CD8-positive, alpha-beta memory T cell (primary cell): ENCODE measurements around the gene BCCIP. TPM values are rescaled to one million over a fixed set of nuclear protein-coding genes. Genes with fewer than 3 reads are reported as not detected.

ENCODE experiments used
- CTCF ChIA-PET: fragments of 350-600 bp; sonication (Branson Sonifier 250); formaldehyde crosslinking; loops from one replicate; lab custom pipeline; 2021; ENCODE audit warnings: antibody characterized with exemption; lab: Charles Lee
- POLR2A ChIA-PET: fragments of 350-600 bp; sonication (Branson Sonifier 250); formaldehyde crosslinking; loops from one replicate; lab custom pipeline; 2021; ENCODE audit warnings: antibody characterized with exemption; lab: Charles Lee
- DNase-seq, 5 donors: peaks; one replicate each; pipeline versions ENCODE4 v3.0.0 to v3.0.0-alpha.2; 2020 to 2022; ENCODE audit warnings: mixed read lengths in 1 of 5
- H3K27ac ChIP-seq: one replicate; pipeline ENCODE4 v1.7.0; 2013; ENCODE audit warnings: low read depth, mild to moderate bottlenecking, low read length, moderate library complexity
- H3K27me3 ChIP-seq: 2 replicates; pipeline ENCODE4 v1.7.0; 2013; ENCODE audit warnings: low read length, mild to moderate bottlenecking; ENCODE audit not compliant: insufficient read depth, poor library complexity, severe bottlenecking
- H3K36me3 ChIP-seq: 2 replicates; pipeline ENCODE4 v1.7.0; 2013; ENCODE audit warnings: mild to moderate bottlenecking, low read length, moderate library complexity; ENCODE audit not compliant: insufficient read depth
- H3K4me1 ChIP-seq: 2 replicates; pipeline ENCODE4 v1.7.0; 2013; ENCODE audit warnings: mild to moderate bottlenecking, low read length, moderate library complexity; ENCODE audit not compliant: insufficient read depth
- H3K4me3 ChIP-seq: 2 replicates; pipeline ENCODE4 v1.7.0; 2013; ENCODE audit warnings: mild to moderate bottlenecking, low read length
- H3K9me3 ChIP-seq: 2 replicates; pipeline ENCODE4 v1.7.0; 2013; ENCODE audit warnings: mild to moderate bottlenecking, low read length
- H3K27ac Mint-ChIP-seq, 8 donors: one replicate each; pipeline ENCODE4 v1.8.0; 2020 to 2021; ENCODE audit warnings: mixed read lengths in 8 of 8, mild to moderate bottlenecking in 6 of 8, inconsistent platforms in 3 of 8, moderate library complexity in 3 of 8
- H3K27me3 Mint-ChIP-seq, 2 donors: one replicate each; pipeline ENCODE4 v1.8.0; 2020 to 2021; ENCODE audit warnings: mixed read lengths in 2 of 2, mild to moderate bottlenecking in 1 of 2, moderate library complexity in 1 of 2
- H3K36me3 Mint-ChIP-seq, 3 donors: one replicate each; pipeline ENCODE4 v1.8.0; 2020 to 2021; ENCODE audit warnings: mixed read lengths in 3 of 3, inconsistent platforms in 1 of 3, mild to moderate bottlenecking in 1 of 3
- H3K4me1 Mint-ChIP-seq, 3 donors: one replicate each; pipeline ENCODE4 v1.8.0; 2020 to 2021; ENCODE audit warnings: mixed read lengths in 3 of 3, inconsistent platforms in 1 of 3, mild to moderate bottlenecking in 1 of 3
- H3K4me3 Mint-ChIP-seq, 7 donors: one replicate each; pipeline ENCODE4 v1.8.0; 2020 to 2021; ENCODE audit warnings: mixed read lengths in 7 of 7, mild to moderate bottlenecking in 6 of 7, moderate library complexity in 4 of 7, inconsistent platforms in 2 of 7
- H3K9me3 Mint-ChIP-seq, 5 donors: one replicate each; pipeline ENCODE4 v1.8.0; 2020 to 2022; ENCODE audit warnings: mixed read lengths in 5 of 5, mild to moderate bottlenecking in 3 of 5, moderate library complexity in 2 of 5, inconsistent platforms in 1 of 5
- polyA plus RNA-seq: library from polyadenylated mRNA; unstranded; fragments of 300-500 nt; fragmentation: Illumina TruSeq; gene quantifications from one replicate; pipeline ENCODE4 v1.2.3, GENCODE V29; 2021
- total RNA-seq, 2 experiments: library from RNA; stranded (reverse); gene quantifications; one replicate each; pipeline ENCODE4 v1.2.3, GENCODE V29; 2021

Gene BCCIP
- total and polyA plus RNA-seq, 3 experiments from 2014 or later = 84.4 to 130 (median 129) TPM

DNA sequence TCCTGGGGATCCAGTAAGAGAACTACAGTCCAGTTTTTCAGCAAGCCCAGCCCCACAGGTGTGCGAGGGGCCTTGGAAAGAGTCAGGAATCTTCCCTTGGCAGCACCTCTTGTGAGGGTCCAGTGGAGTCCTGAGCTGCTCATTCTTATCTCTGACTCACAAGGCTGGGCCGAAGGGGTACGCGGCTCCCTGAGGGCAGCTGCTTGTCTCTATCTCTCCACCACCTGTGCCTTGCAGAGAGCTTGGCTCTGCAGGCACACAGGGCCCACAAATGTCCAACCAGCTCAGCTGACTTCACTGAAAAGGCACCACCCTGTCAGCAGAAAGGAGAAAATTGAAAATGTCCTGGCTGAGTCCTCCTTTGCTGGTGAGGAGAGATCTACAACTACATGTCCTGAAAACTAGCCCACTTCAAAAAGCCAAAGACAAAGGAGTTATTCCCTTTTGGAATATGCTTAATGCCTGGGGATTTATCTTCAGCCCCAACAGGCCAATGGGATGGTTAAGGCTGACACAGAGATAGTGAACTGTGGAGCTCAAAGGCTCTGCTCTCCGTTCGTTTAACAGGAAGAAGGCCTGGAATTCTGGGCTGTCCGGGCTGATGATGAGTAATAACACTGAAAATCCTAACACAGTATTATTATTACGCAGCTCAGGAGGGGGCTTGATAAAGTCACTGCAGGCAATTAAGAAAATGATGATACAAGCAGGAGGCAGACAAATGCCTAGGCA lies 23.7 kb upstream of the BCCIP start:
- POLR2A ChIA-PET = no interaction called here
- no peak for DNase-seq
- Mint-ChIP-seq H3K36me3 (peaks cover 0 to 79% (median 13%) of the 10 kb centered on the region in 3 donors), H3K4me1 (no peaks in the 10 kb centered on the region), H3K9me3 (no peaks in the 10 kb centered on the region), H3K27me3 (peaks cover 0 to 1% of the 10 kb centered on the region in 2 donors), H3K27ac (peak overlapping the region in 2 of 8 donors; percentile 17 to 27), H3K4me3 (no peak overlapping the region)
- Histone ChIP-seq H3K36me3 (peaks cover 11% of the 10 kb centered on the region), H3K27ac (no peak overlapping the region), H3K27me3 (no peaks in the 10 kb centered on the region), H3K9me3 (no peaks in the 10 kb centered on the region), H3K4me3 (no peak overlapping the region), H3K4me1 (no peaks in the 10 kb centered on the region)
- CTCF ChIA-PET = no interaction called here

DNA sequence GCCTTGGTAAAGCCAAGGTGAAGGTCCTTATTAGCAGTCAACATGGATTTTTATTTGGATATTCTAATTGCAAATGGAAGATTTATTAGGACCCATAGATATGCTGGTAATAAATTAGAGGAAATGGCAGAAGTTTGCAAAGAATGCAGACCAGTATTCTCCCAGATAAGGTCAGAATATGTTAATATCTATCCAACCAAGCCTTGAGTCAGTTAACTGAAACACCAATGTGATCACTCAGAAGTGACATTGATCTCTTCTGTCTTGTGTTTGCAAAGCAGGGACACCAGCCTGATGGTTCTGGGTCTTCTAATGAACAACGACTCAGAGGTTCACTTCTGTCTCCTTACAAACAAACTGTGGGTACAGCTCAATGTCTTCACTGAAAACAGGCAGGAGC lies 21.8 kb upstream of the BCCIP start:
- ChIA-PET POLR2A (no interaction called here), CTCF (no interaction called here)
- no peak for DNase-seq
- Mint-ChIP-seq H3K27ac (peak overlapping the region in 1 of 8 donors; percentile 27), H3K9me3 (no peaks in the 10 kb centered on the region), H3K4me1 (no peaks in the 10 kb centered on the region), H3K27me3 (peaks cover 0 to 1% of the 10 kb centered on the region in 2 donors), H3K4me3 (no peak overlapping the region), H3K36me3 (peaks cover 0 to 83% (median 21%) of the 10 kb centered on the region in 3 donors)
- Histone ChIP-seq H3K4me1 (no peaks in the 10 kb centered on the region), H3K36me3 (peaks cover 13% of the 10 kb centered on the region), H3K4me3 (no peak overlapping the region), H3K9me3 (no peaks in the 10 kb centered on the region), H3K27ac (no peak overlapping the region), H3K27me3 (no peaks in the 10 kb centered on the region)

DNA sequence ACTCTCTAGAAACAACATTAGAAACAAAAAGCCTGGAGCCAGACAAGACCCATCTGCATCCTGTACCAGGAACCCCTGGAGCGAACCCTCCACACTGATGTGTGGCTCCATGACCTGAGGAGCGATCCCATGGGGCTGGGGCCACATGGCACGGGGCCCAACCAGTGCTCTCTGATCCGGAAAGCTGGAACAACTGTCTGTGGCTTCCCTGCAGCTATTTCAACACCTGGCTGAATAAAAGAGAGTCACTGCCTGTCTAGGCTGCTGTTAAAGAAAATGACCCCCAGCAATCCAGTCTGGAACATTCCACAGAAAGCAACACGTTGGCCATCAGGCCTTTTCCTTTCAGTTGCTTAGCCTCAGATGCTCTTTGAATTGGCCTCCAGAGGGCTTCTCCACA lies 21.2 kb upstream of the BCCIP start:
- H3K4me3 Mint-ChIP-seq = no peak overlapping the region
- POLR2A ChIA-PET = no interaction called here

DNA sequence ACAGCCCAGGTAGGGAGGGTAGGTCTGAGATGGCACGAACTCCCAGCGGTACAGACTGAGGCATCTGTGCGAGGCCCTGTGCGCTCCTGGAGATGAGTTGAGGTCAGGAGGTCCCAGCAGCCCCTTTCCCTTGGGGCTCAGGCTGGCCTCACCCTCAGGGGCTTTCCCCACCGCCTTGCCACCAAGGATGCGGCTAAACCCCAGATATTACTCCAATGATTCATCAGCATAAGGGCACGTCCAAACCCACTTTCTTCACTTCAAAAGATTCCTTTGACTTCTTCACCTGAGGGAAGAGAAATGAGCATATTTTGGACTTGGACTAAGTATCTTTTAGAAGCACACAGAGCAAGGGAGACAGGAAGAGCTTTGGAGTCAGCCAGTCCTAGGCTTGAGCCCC lies 20.6 kb upstream of the BCCIP start:
- Histone ChIP-seq H3K4me3 (no peak overlapping the region), H3K27ac (no peak overlapping the region), H3K36me3 (peaks cover 13% of the 10 kb centered on the region), H3K9me3 (no peaks in the 10 kb centered on the region), H3K4me1 (no peaks in the 10 kb centered on the region), H3K27me3 (no peaks in the 10 kb centered on the region)
- Mint-ChIP-seq H3K36me3 (peaks cover 0 to 85% (median 16%) of the 10 kb centered on the region in 3 donors), H3K27ac (peak overlapping the region in 1 of 8 donors; percentile 73), H3K4me3 (no peak overlapping the region), H3K4me1 (peaks cover 0 to 4% (median 4%) of the 10 kb centered on the region in 3 donors), H3K27me3 (peaks cover 0 to 1% of the 10 kb centered on the region in 2 donors), H3K9me3 (no peaks in the 10 kb centered on the region)
- CTCF ChIA-PET = no interaction called here
- DNase-seq = no peak
- POLR2A ChIA-PET = no interaction called here

More for the DNA sequence above, 21.2 kb upstream of the BCCIP start:
- H3K27ac Mint-ChIP-seq = no peak overlapping the region
- Histone ChIP-seq H3K27ac (no peak overlapping the region), H3K36me3 (peaks cover 13% of the 10 kb centered on the region), H3K27me3 (no peaks in the 10 kb centered on the region), H3K4me1 (no peaks in the 10 kb centered on the region), H3K9me3 (no peaks in the 10 kb centered on the region), H3K4me3 (no peak overlapping the region)
- H3K27me3 Mint-ChIP-seq = peaks cover 0 to 1% of the 10 kb centered on the region in 2 donors
- H3K4me1 Mint-ChIP-seq = no peaks in the 10 kb centered on the region
- no peak for DNase-seq
- no peaks in the 10 kb centered on the region for H3K9me3 Mint-ChIP-seq
- peaks cover 0 to 84% (median 18%) of the 10 kb centered on the region in 3 donors for H3K36me3 Mint-ChIP-seq
- CTCF ChIA-PET = no interaction called here

DNA sequence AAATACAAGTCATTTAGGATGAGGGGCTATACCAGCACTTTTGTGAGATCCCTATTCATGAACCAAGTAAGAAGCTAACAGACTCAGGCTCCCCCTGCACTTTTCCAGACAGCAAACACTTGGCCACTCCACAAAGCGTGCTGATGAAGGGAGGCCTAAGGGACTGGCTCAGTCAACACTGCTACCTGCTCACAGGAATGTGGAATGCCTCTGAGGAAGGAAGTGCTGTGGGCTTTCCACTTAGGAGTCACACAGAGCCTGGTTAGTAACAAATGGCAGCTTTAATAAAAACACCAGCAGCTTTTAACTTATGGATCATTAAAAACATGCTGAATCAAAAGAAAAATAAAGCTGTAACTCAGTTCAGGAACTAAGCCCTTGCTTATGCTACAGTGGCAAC lies 15.3 kb upstream of the BCCIP start:
- no peak overlapping the region for H3K27ac ChIP-seq
- Mint-ChIP-seq H3K36me3 (peaks cover 8 to 75% (median 23%) of the 10 kb centered on the region in 3 donors), H3K9me3 (no peaks in the 10 kb centered on the region), H3K4me1 (peaks cover 3 to 9% (median 6%) of the 10 kb centered on the region in 3 donors), H3K27me3 (no peaks in the 10 kb centered on the region), H3K4me3 (no peak overlapping the region), H3K27ac (peak overlapping the region in 2 of 8 donors; percentile 29 to 81)
- H3K4me1 ChIP-seq = no peaks in the 10 kb centered on the region
- H3K4me3 ChIP-seq = no peak overlapping the region
- DNase-seq = no peak
- H3K36me3 ChIP-seq = peaks cover 21% of the 10 kb centered on the region
- no peaks in the 10 kb centered on the region for H3K9me3 ChIP-seq
- ChIA-PET CTCF (no interaction called here), POLR2A (no interaction called here)
- H3K27me3 ChIP-seq = no peaks in the 10 kb centered on the region

DNA sequence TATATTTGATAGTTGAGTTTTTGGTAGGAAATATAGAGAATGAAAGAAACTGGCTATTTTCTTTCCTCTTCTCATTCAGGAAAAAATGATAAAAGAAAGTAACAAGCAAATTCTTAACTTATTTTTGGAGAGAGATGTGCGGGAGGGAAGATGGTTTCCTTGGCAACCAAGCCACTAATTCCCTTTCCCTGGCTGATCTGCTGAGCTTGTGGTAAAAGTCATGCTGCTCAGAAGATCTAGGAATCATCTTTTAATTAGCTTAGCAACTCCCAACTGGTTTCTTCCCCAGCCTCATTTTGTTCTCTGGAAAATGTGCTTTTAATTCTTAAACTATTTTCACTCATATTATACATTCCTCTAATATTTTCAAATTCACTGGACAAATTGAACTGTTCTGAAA lies 12.1 kb upstream of the BCCIP start:
- peaks cover 4 to 9% (median 6%) of the 10 kb centered on the region in 3 donors for H3K4me1 Mint-ChIP-seq
- ChIA-PET CTCF (no interaction called here), POLR2A (no interaction called here)
- Histone ChIP-seq H3K27ac (no peak overlapping the region), H3K4me1 (no peaks in the 10 kb centered on the region), H3K36me3 (peaks cover 11% of the 10 kb centered on the region), H3K4me3 (no peak overlapping the region), H3K27me3 (no peaks in the 10 kb centered on the region), H3K9me3 (no peaks in the 10 kb centered on the region)
- H3K4me3 Mint-ChIP-seq = no peak overlapping the region
- no peak for DNase-seq
- H3K27me3 Mint-ChIP-seq = no peaks in the 10 kb centered on the region
- H3K9me3 Mint-ChIP-seq = no peaks in the 10 kb centered on the region
- H3K36me3 Mint-ChIP-seq = peaks cover 20 to 79% (median 32%) of the 10 kb centered on the region in 3 donors
- no peak overlapping the region for H3K27ac Mint-ChIP-seq

DNA sequence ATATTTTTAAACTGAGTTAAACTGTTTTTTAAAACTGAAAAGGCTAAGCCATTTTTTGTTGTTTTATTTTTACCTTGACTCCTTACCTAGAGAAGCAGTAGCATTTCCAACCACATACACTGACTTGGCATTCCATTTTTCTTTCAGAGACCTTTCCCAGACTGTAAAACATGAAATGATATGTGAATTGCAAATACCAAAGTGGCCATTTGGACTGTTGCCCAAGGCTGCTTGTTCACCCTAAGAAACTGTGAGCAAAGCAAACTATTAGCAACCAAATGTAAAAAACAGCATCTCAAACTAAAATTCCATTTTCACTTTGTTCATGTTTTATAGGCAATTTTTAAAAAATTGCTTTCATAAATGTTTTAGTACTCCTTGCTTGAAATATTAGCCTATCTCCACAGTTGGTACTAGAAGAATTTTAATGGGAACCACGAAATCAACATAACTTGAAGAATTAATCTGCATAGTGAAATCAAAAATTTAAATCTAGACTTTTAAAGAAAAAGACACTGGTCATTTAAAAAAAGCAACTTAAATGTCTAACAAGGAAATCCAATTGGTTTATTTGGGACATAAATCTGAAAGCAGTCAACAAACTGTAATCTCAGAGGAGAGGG lies 11.1 kb upstream of the BCCIP start:
- H3K36me3 ChIP-seq = peaks cover 11% of the 10 kb centered on the region
- POLR2A ChIA-PET = no interaction called here

DNA sequence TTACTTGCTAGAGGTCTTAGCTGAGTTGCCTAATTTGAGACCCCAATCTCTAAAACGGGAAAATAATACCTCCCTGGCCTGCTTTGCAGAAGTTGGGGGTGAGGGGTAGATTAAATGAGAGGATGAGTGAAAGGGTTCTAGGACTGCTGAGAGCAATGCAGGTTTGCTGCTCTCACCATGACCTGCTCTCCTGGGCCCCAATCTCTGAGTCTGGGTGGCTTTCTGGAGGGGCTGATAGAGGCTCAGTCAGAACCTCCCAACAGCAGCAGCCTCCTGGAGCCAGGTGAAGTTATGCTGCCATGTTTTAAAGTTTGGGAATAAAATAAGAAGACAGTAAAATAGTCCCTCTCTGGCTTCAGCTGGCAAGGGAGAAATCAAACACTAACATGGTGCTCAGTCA lies 7.6 kb upstream of the BCCIP start:
- peaks cover 19 to 44% (median 22%) of the 10 kb centered on the region in 3 donors for H3K36me3 Mint-ChIP-seq
- CTCF ChIA-PET = no interaction called here
- H3K9me3 Mint-ChIP-seq = no peaks in the 10 kb centered on the region
- POLR2A ChIA-PET = no interaction called here
- H3K4me1 Mint-ChIP-seq = peaks cover 1 to 21% (median 9%) of the 10 kb centered on the region in 3 donors
- H3K36me3 ChIP-seq = peaks cover 11% of the 10 kb centered on the region
- no peak for DNase-seq
- H3K4me3 ChIP-seq = no peak overlapping the region
- no peak overlapping the region for H3K4me3 Mint-ChIP-seq
- H3K27me3 Mint-ChIP-seq = no peaks in the 10 kb centered on the region
- no peaks in the 10 kb centered on the region for H3K27me3 ChIP-seq
- peaks cover 4% of the 10 kb centered on the region for H3K4me1 ChIP-seq
- H3K27ac ChIP-seq = peak overlapping the region; percentile 3
- no peaks in the 10 kb centered on the region for H3K9me3 ChIP-seq
- no peak overlapping the region for H3K27ac Mint-ChIP-seq

More for the DNA sequence above, 11.1 kb upstream of the BCCIP start:
- Histone ChIP-seq H3K4me1 (no peaks in the 10 kb centered on the region), H3K27ac (no peak overlapping the region), H3K9me3 (no peaks in the 10 kb centered on the region), H3K4me3 (no peak overlapping the region), H3K27me3 (no peaks in the 10 kb centered on the region)
- Mint-ChIP-seq H3K4me3 (no peak overlapping the region), H3K4me1 (peaks cover 6 to 10% (median 9%) of the 10 kb centered on the region in 3 donors), H3K27me3 (no peaks in the 10 kb centered on the region), H3K9me3 (no peaks in the 10 kb centered on the region), H3K36me3 (peaks cover 20 to 70% (median 33%) of the 10 kb centered on the region in 3 donors), H3K27ac (no peak overlapping the region)
- CTCF ChIA-PET = no interaction called here
- DNase-seq = no peak
